ENCODE results near the gene MYO1E.

MYO1E gene

DNA sequence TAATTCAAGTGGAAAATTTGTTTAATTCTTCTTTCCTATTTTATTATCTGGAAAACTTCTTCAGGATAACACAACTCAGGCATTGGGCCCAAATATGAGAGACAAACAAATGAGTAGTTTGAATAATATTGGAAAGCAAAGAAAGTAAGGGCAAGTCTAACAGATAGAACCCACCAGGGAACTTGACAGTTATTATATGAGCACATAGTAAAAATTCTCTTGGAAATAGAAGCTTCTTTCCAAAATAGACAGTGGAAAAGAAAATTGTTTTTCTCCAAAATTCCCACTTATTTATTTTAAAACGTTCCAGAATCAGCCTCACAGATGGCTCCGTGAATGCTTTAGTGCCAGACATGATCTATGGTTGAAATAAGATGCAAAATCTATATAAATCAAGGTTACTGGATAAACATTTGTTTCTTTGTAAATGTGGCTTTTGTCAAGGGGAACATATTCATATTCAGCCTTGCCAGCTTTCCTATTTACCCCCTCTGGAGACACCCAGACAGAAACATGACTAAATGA lies 142.1 kb downstream of the MYO1E start:
- no peak for DNase-seq (ENCODE audit: insufficient read length, low spot score)
- TF ChIP-seq, protein P1, sequence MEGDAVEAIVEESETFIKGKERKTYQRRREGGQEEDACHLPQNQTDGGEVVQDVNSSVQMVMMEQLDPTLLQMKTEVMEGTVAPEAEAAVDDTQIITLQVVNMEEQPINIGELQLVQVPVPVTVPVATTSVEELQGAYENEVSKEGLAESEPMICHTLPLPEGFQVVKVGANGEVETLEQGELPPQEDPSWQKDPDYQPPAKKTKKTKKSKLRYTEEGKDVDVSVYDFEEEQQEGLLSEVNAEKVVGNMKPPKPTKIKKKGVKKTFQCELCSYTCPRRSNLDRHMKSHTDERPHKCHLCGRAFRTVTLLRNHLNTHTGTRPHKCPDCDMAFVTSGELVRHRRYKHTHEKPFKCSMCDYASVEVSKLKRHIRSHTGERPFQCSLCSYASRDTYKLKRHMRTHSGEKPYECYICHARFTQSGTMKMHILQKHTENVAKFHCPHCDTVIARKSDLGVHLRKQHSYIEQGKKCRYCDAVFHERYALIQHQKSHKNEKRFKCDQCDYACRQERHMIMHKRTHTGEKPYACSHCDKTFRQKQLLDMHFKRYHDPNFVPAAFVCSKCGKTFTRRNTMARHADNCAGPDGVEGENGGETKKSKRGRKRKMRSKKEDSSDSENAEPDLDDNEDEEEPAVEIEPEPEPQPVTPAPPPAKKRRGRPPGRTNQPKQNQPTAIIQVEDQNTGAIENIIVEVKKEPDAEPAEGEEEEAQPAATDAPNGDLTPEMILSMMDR (IDR thresholded peaks at IDR 0.05; ENCODE audit: insufficient read depth, missing control alignments) = no peak
- FAIRE-seq = no peak

DNA sequence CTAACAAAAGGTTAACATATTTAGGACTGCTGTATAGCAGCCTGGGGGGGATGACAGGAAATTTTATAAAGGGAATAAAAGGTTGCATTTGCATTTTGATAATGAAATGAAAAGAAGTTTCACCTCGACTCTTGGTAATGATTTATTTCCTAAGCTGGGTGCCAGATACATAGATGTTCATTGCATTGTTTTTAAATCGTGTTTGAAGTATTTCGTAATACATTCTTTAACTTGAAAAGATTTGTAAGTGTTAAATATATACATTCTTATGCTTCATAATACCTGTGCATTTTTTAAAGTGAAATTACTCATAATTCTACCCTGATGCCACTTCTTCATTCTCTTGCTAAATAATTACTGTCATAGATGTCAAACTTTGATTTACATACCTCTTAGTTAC lies 143.2 kb downstream of the MYO1E start:
- DNase-seq (ENCODE audit: insufficient read length, low spot score) = no peak
- no peak for FAIRE-seq
- TF ChIP-seq, protein P1 (IDR thresholded peaks at IDR 0.05; ENCODE audit: insufficient read depth, missing control alignments) = no peak

DNA sequence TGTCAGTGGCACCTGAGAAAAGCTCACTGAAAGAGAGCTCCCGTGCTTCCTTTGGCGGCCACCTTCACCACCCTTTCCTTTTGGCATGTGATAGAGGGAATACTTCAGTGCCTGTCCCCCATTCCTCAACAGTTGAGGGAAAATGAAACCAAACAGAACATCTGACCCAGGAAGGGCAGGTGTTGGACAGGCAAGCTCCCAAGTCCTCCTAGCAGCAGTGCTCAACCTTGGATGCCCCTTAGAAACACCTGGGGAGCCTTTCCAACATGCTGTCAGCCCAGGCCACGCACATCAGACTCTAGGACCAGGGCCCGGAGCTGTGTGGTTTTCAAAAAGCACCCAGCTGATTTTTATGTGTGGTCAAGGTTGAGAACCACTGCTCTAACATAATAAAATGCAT lies 143.7 kb downstream of the MYO1E start:
- FAIRE-seq = no peak
- DNase-seq (ENCODE audit: insufficient read length, low spot score) = no peak
- TF ChIP-seq, protein P1 (IDR thresholded peaks at IDR 0.05; ENCODE audit: insufficient read depth, missing control alignments) = no peak

DNA sequence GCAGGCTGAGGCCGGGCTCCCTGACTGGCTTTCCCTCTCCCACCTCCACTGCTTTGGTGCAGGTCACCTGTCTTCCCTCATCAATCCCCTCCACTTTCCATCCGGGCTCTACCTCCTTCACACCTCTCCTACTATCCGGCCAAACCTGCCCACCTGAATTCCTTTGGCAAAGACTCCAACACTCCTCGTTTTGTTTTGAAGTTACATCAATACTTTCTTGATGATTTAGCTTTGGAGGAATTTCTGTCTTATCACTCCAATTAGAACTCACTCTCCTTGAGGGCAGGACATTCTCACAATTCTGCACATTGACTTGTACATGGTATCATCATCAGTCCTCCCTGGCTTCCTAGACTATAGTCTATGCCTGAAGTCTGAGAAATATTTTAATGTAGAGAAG lies 145.7 kb downstream of the MYO1E start:
- TF ChIP-seq, protein P1 (IDR thresholded peaks at IDR 0.05; ENCODE audit: insufficient read depth, missing control alignments) = no peak
- no peak for DNase-seq (ENCODE audit: insufficient read length, low spot score)
- FAIRE-seq = no peak

DNA sequence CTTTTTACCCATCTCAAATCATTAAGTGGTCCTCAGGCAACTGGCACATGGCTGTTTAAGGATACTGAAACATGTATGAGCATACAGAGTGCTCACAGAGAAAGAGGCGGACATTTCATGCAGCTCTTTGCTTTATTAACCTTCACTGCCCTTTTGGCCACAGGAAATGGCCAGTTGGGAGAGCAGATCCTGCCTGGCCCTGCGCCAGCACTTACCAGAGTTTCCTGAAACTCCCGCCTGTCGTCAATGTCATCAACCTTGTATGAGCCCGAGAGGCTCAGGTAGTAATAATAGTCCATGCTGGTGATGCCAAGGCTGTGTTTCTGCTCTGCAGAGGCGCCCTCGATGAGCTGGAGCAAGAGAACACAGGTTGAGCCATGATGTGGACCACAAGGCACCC lies 148.2 kb downstream of the MYO1E start:
- TF ChIP-seq, protein P1 (IDR thresholded peaks at IDR 0.05; ENCODE audit: insufficient read depth, missing control alignments) = no peak
- FAIRE-seq = no peak

DNA sequence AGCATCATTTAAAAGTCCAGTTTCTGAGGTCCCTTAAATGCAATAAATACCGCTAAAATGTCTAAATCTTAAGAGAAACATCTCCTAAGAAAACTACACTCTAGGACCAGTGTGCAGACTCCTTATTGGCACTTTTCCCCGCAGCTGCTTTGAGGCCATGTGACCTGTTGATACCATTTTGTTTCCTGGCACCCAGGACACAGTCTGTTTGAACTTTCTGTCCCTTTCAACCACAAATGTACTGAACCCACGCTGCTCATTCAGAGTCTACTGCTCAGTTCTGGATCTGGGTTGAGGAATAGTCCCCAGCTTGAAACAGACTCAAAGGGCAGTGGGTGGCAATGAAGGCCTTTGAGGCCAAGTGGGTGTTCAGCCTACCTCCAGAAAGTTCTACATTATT lies 148.9 kb downstream of the MYO1E start:
- DNase-seq (ENCODE audit: insufficient read length, low spot score) (no peak), FAIRE-seq (no peak)
- TF ChIP-seq, protein P1 (IDR thresholded peaks at IDR 0.05; ENCODE audit: insufficient read depth, missing control alignments) = no peak

More for the DNA sequence above, 148.2 kb downstream of the MYO1E start:
- no peak for DNase-seq (ENCODE audit: insufficient read length, low spot score)

DNA sequence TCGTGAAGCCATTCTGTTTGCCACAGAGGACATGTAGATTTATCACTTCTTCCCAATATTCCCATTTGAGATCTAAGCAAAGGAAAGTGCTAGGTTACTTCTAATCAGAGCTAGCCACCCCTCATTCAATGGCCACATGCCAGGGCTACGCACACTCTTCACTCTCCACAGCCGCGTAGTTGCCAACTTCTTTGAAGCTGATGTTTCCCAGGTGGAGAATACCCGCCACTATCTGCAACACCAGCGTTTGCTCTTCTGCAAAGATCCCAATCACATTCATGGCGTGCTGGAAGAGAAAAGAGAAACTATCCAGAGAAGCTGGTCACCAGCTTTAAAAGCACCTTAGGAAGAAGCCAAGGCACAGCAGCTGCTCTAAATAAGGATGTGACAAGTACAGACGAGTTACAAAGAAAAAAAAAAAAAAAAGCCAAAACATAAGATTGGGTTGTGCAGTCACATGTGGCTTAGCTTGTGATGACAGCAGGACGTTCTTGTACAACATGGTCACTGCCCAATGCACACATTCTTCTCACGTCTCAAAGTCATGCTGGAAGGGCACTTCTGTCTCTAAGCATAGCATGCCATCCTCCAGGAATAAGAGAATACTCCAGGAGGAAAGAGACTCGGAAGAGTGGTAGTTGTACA lies 149.6 kb downstream of the MYO1E start:
- TF ChIP-seq, protein P1 (IDR thresholded peaks at IDR 0.05; ENCODE audit: insufficient read depth, missing control alignments) = no peak
- FAIRE-seq (no peak), DNase-seq (ENCODE audit: insufficient read length, low spot score) (no peak)
